ENCODE data around the gene SVOPL.

- TF ChIP-seq MAX (IDR thresholded peaks at IDR 0.05) (no peak), CTCF (IDR thresholded peaks at IDR 0.05; ENCODE audit: low read depth, low read length, missing input control) (no peak), RXRA (IDR thresholded peaks at IDR 0.05) (no peak), REST (IDR thresholded peaks at IDR 0.05) (no peak), TAF1 (conservative IDR thresholded peaks at IDR 0.05) (no peak), GABPA (IDR thresholded peaks at IDR 0.05 in 1 of 2, conservative IDR thresholded peaks at IDR 0.05 in 1 of 2) (no peak), RAD21 (IDR thresholded peaks at IDR 0.05) (no peak), HNF4G (IDR thresholded peaks at IDR 0.05) (no peak), HNF4A (conservative IDR thresholded peaks at IDR 0.05) (no peak), SP1 (IDR thresholded peaks at IDR 0.05) (no peak), JUND (IDR thresholded peaks at IDR 0.05) (no peak), FOXA1 (IDR thresholded peaks at IDR 0.05) (no peak)
Observed at GRCh38 chr7:138656952-138657351, 44.2 kb downstream of the SVOPL start.

All from liver (tissue), 3 donors.